Thyroid gland (tissue), 4 donors: ENCODE results near the gene SEMA6B. TPM values are rescaled to one million over a fixed set of nuclear protein-coding genes. Genes with fewer than 3 reads are reported as not detected.

Experiments
- DNase-seq, 2 donors: peaks; one replicate each; pipeline ENCODE4 v3.0.0-alpha.2; 2019
- H3K27ac ChIP-seq, 3 donors: fragments of 200-600 bp; sonication (generic); 1 replicate in 2 of 3; 2 replicates in 1 of 3; pipeline ENCODE4 v1.5.1; 2016 to 2019; ENCODE audit warnings: mild to moderate bottlenecking in 1 of 3, moderate library complexity in 1 of 3
- H3K27me3 ChIP-seq: fragments of 200-600 bp; sonication (generic); one replicate; pipeline ENCODE4 v1.5.1; 2019
- H3K36me3 ChIP-seq, 2 donors: fragments of 200-600 bp; sonication (generic); one replicate each; pipeline ENCODE4 v1.5.1; 2016 to 2019
- H3K4me1 ChIP-seq, 2 donors: fragments of 200-600 bp; sonication (generic); one replicate each; pipeline ENCODE4 v1.5.1; 2017 to 2019
- H3K4me3 ChIP-seq, 3 donors: fragments of 200-600 bp; sonication (generic); replicated peaks in 1 of 3; 1 replicate in 2 of 3; 2 replicates in 1 of 3; pipeline ENCODE4 v1.5.1; 2016; ENCODE audit warnings: mild to moderate bottlenecking in 1 of 3
- H3K9me3 ChIP-seq: fragments of 200-600 bp; sonication (generic); one replicate; pipeline ENCODE4 v1.5.1; 2017
- CTCF ChIP-seq, 6 experiments: fragments of 200-600 bp in 3 of 6; fragments of 450-650 bp in 3 of 6; sonication (generic) in 3 of 6; IDR thresholded peaks; one replicate each; pipeline ENCODE4 v1.5.1; 2016 to 2019; ENCODE audit warnings: antibody characterized with exemption in 6 of 6, mild to moderate bottlenecking in 2 of 6, inconsistent platforms in 1 of 6, moderate library complexity in 1 of 6
- POLR2A ChIP-seq, 2 donors: fragments of 450-650 bp; IDR thresholded peaks; one replicate each; pipeline ENCODE4 v1.6.1; 2017; ENCODE audit warnings: antibody characterized with exemption in 2 of 2, mild to moderate bottlenecking in 2 of 2, moderate library complexity in 1 of 2
- WGBS, 2 donors: methylation state at CpG; one replicate each; pipeline ENCODE4 v1.1.5; 2017; 5-methylcytosine and 5-hydroxymethylcytosine counted together
- intact Hi-C: fragments of 100-400 bp; cut with DNase I; formaldehyde crosslinking; loops from one replicate; pipeline ENCODE4 v1.15.1; 2023
- total RNA-seq, 4 donors: library from RNA; depleted of rRNA; stranded (reverse); fragments of >200 nt; gene quantifications; one replicate each; pipeline ENCODE4 v1.2.3, GENCODE V29; 2016

The SEMA6B gene
- total RNA-seq, 4 donors from 2014 or later, result 1.2 to 9.1 (median 4.2) TPM

GRCh38 chr19:4588291-4588761 lies 28.8 kb upstream of the SEMA6B start:
- Histone ChIP-seq H3K36me3 (no peaks in the 10 kb centered on the region), H3K27ac (no peak overlapping the region), H3K4me1 (peaks cover 7 to 8% of the 10 kb centered on the region in 2 donors), H3K27me3 (peaks cover 16% of the 10 kb centered on the region), H3K9me3 (no peaks in the 10 kb centered on the region), H3K4me3 (no peak overlapping the region)
- TF ChIP-seq CTCF (IDR thresholded peaks at IDR 0.05) (no peak), POLR2A (IDR thresholded peaks at IDR 0.05) (no peak)
- WGBS, 2 donors, result 64 to 65% methylated on average over 9 of the region's 9 CpGs
- intact Hi-C loops, result no loop called here
- no peak for DNase-seq

DNA sequence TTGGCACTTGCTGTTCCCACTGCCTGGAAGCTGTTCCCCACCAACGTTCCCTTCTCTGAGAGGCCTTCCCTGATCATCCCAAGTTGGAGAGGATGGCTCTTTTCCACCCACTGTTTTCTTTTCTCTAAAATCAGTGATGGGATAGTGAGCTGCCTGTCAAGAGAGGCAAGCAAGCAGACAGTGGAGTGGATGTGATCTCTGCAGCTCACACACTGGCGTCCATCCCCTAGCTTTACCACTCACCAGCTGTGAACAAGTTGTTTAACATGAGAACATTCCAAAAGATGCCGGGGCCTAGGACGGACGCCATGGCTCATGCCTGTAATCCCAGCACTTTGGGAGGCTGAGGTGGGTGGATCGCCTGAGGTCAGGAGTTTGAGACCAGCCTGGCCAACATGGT lies 28.0 kb upstream of the SEMA6B start:
- 85 to 93% methylated on average over 6 of the region's 6 CpGs for WGBS, 2 donors
- Histone ChIP-seq H3K36me3 (no peaks in the 10 kb centered on the region), H3K9me3 (no peaks in the 10 kb centered on the region), H3K4me1 (peaks cover 7 to 8% of the 10 kb centered on the region in 2 donors), H3K27me3 (peaks cover 16% of the 10 kb centered on the region), H3K27ac (no peak overlapping the region), H3K4me3 (no peak overlapping the region)
- TF ChIP-seq CTCF (IDR thresholded peaks at IDR 0.05) (no peak), POLR2A (IDR thresholded peaks at IDR 0.05) (no peak)
- intact Hi-C loops, result no loop called here
- no peak for DNase-seq

- no peak for TF ChIP-seq POLR2A (IDR thresholded peaks at IDR 0.05)
- no peak for TF ChIP-seq CTCF (IDR thresholded peaks at IDR 0.05)
- no peaks in the 10 kb centered on the region for H3K36me3 ChIP-seq
- H3K27ac ChIP-seq, result no peak overlapping the region
- peaks cover 7 to 8% of the 10 kb centered on the region in 2 donors for H3K4me1 ChIP-seq
- intact Hi-C loops, result no loop called here
- H3K9me3 ChIP-seq, result no peaks in the 10 kb centered on the region
- H3K4me3 ChIP-seq, result no peak overlapping the region
- 92 to 100% methylated on average over 4 to 6 of the region's 6 CpGs for WGBS, 2 donors
- peaks cover 22% of the 10 kb centered on the region for H3K27me3 ChIP-seq
- no peak for DNase-seq
These were observed 27.2 kb upstream of the SEMA6B start for GRCh38 chr19:4586691-4587090.

GRCh38 chr19:4586245-4586644 lies 26.8 kb upstream of the SEMA6B start:
- no peaks in the 10 kb centered on the region for H3K36me3 ChIP-seq
- H3K27me3 ChIP-seq, result peaks cover 22% of the 10 kb centered on the region
- no peaks in the 10 kb centered on the region for H3K9me3 ChIP-seq
- no peak for TF ChIP-seq CTCF (IDR thresholded peaks at IDR 0.05)
- no peak for TF ChIP-seq POLR2A (IDR thresholded peaks at IDR 0.05)
- H3K4me1 ChIP-seq, result peaks cover 7 to 8% of the 10 kb centered on the region in 2 donors
- no peak for DNase-seq
- 44 to 73% methylated on average over 6 of the region's 6 CpGs for WGBS, 2 donors
- no peak overlapping the region for H3K4me3 ChIP-seq
- intact Hi-C loops, result no loop called here
- no peak overlapping the region for H3K27ac ChIP-seq

- WGBS, 2 donors, result 71 to 100% methylated on average over 1 of the region's 1 CpG
- H3K27me3 ChIP-seq, result peaks cover 28% of the 10 kb centered on the region
- intact Hi-C loops, result no loop called here
These were observed 26.1 kb upstream of the SEMA6B start for GRCh38 chr19:4585556-4585955.

More at GRCh38 chr19:4585556-4585955, 26.1 kb upstream of the SEMA6B start:
- Histone ChIP-seq H3K4me1 (peaks cover 7 to 8% of the 10 kb centered on the region in 2 donors), H3K27ac (no peak overlapping the region), H3K4me3 (no peak overlapping the region), H3K36me3 (no peaks in the 10 kb centered on the region), H3K9me3 (no peaks in the 10 kb centered on the region)
- no peak for DNase-seq
- TF ChIP-seq POLR2A (IDR thresholded peaks at IDR 0.05), result no peak
- no peak for TF ChIP-seq CTCF (IDR thresholded peaks at IDR 0.05)
